ENCODE measurements around the gene CHTOP.
"Not testable (repeated sequence)": the region's sequence is repeated elsewhere in the genome, so short reads cannot be mapped to it uniquely, and the experiment has no call there.

CHTOP gene
- 125 to 148 (median 130) reads per million in 3 experiments for total RNA-seq

GRCh38 chr1:153633754-153634665, at the start of gene CHTOP:
TSS of gene CHTOP (plus strand) at chr1:153634066. CDS start at chr1:153636589, 2,523 bp downstream.
- DNase-seq = peak; percentile 97

GRCh38 chr1:153585006-153585405, 48.9 kb upstream of the CHTOP start:
- no peak for DNase-seq

GRCh38 chr1:153586347-153586746, 47.5 kb upstream of the CHTOP start:
- no peak for DNase-seq

GRCh38 chr1:153587314-153587713, 46.6 kb upstream of the CHTOP start:
- DNase-seq = no peak

- not testable (repeated sequence) for DNase-seq
Measured at GRCh38 chr1:153588033-153588432, 45.8 kb upstream of the CHTOP start.

- no peak for DNase-seq
Measured at GRCh38 chr1:153588482-153588881, 45.4 kb upstream of the CHTOP start.

GRCh38 chr1:153592748-153593147, 41.1 kb upstream of the CHTOP start:
- no peak for DNase-seq

- DNase-seq = no peak
Measured at GRCh38 chr1:153597206-153597605, 36.7 kb upstream of the CHTOP start.

GRCh38 chr1:153598309-153599172, 35.3 kb upstream of the CHTOP start:
- no peak for DNase-seq

- DNase-seq = no peak
Measured at GRCh38 chr1:153599847-153600246, 34.0 kb upstream of the CHTOP start.

- no peak for DNase-seq
Measured at GRCh38 chr1:153602749-153603148, 31.1 kb upstream of the CHTOP start.

GRCh38 chr1:153606194-153606593, 27.7 kb upstream of the CHTOP start:
- DNase-seq = no peak

GRCh38 chr1:153607381-153607780, 26.5 kb upstream of the CHTOP start:
- DNase-seq = no peak

- DNase-seq = no peak
Measured at GRCh38 chr1:153608089-153608682, 25.7 kb upstream of the CHTOP start.

GRCh38 chr1:153608742-153609584, 24.9 kb upstream of the CHTOP start:
- DNase-seq = no peak

GRCh38 chr1:153609585-153609907, 24.3 kb upstream of the CHTOP start:
- no peak for DNase-seq

GRCh38 chr1:153610334-153610733, 23.5 kb upstream of the CHTOP start:
- no peak for DNase-seq

GRCh38 chr1:153610811-153611301, 23.0 kb upstream of the CHTOP start:
- DNase-seq = no peak

- no peak for DNase-seq
Measured at GRCh38 chr1:153611356-153611755, 22.5 kb upstream of the CHTOP start.

GRCh38 chr1:153612111-153612754, 21.6 kb upstream of the CHTOP start:
- no peak for DNase-seq

- no peak for DNase-seq
Measured at GRCh38 chr1:153612755-153613331, 21.0 kb upstream of the CHTOP start, which contains the start of gene S100A16. TSS of gene S100A16 (minus strand) at chr1:153613137. CDS start at chr1:153608151, 4,986 bp downstream.
